WTC11 (cell line): Measurements from ENCODE around the gene ADGRB3. TPM values are rescaled to one million over a fixed set of nuclear protein-coding genes. Genes with fewer than 3 reads are reported as not detected.

Experiments
- ATAC-seq: fragments of 200-7000 bp; cut with Tn5 transposase; 2 replicates; pipeline ENCODE4 v1.10.0; 2021; ENCODE audit warnings: mild to moderate bottlenecking, moderate library complexity
- CTCF ChIA-PET: fragments of 300-600 bp; sonication (Branson Sonifier 250); formaldehyde crosslinking; loops from one replicate; lab custom pipeline; 2021; ENCODE audit warnings: antibody characterized with exemption; lab: Charles Lee
- POLR2A ChIA-PET: fragments of 350-600 bp; sonication (Branson Sonifier 250); formaldehyde crosslinking; loops from one replicate; lab custom pipeline; 2021; ENCODE audit warnings: antibody characterized with exemption; lab: Charles Lee
- DNase-seq: peaks from one replicate; pipeline ENCODE4 v3.0.0; 2021; ENCODE audit warnings: low spot score
- H3K27ac Mint-ChIP-seq: 2 replicates; pipeline ENCODE4 v1.8.0; 2021; ENCODE audit warnings: mixed read lengths
- H3K27me3 Mint-ChIP-seq: 2 replicates; pipeline ENCODE4 v1.8.0; 2021; ENCODE audit warnings: low read depth, mild to moderate bottlenecking, moderate library complexity, mixed read lengths
- H3K36me3 Mint-ChIP-seq: 2 replicates; pipeline ENCODE4 v1.8.0; 2021; ENCODE audit warnings: mixed read lengths
- H3K4me1 Mint-ChIP-seq: 2 replicates; pipeline ENCODE4 v1.8.0; 2022; ENCODE audit warnings: mixed read lengths
- H3K4me3 Mint-ChIP-seq: 2 replicates; pipeline ENCODE4 v1.8.0; 2021; ENCODE audit warnings: mild to moderate bottlenecking, moderate library complexity, mixed read lengths
- H3K9me3 Mint-ChIP-seq: 2 replicates; pipeline ENCODE4 v1.8.0; 2021; ENCODE audit warnings: mixed read lengths
- ATF1 ChIP-seq: sonication (generic); formaldehyde crosslinking; IDR thresholded peaks from 2 replicates; pipeline ENCODE4 v1.8.1; 2023; ENCODE audit warnings: mild to moderate bottlenecking, moderate library complexity, missing genetic modification reagents
- ATF3 ChIP-seq: sonication (generic); formaldehyde crosslinking; conservative IDR thresholded peaks from 2 replicates; pipeline ENCODE4 v1.8.1; 2022; ENCODE audit warnings: mild to moderate bottlenecking, missing genetic modification reagents
- E2F5 ChIP-seq: sonication (generic); formaldehyde crosslinking; IDR thresholded peaks from 2 replicates; pipeline ENCODE4 v1.8.1; 2022; ENCODE audit warnings: mild to moderate bottlenecking, moderate library complexity, missing genetic modification reagents
- GTF2I ChIP-seq: fragments of 250-450 bp; sonication (Bioruptor Pico); conservative IDR thresholded peaks from 2 replicates; pipeline ENCODE4 v1.4.0; 2021; ENCODE audit warnings: mild to moderate bottlenecking
- HMGA2 ChIP-seq: fragments of 250-450 bp; sonication (Bioruptor Pico); IDR thresholded peaks from 2 replicates; pipeline ENCODE4 v1.4.0; 2021; ENCODE audit warnings: mild to moderate bottlenecking, moderate library complexity
- IRF2 ChIP-seq: sonication (generic); formaldehyde crosslinking; IDR thresholded peaks from 2 replicates; pipeline ENCODE4 v1.8.0; 2022; ENCODE audit warnings: low read depth, missing genetic modification reagents, borderline replicate concordance
- JUN ChIP-seq: sonication (generic); formaldehyde crosslinking; IDR thresholded peaks from 2 replicates; pipeline ENCODE4 v1.8.0; 2023; ENCODE audit warnings: mild to moderate bottlenecking, missing genetic modification reagents
- MXD4 ChIP-seq: fragments of 250-450 bp; sonication (Bioruptor Pico); IDR thresholded peaks from 2 replicates; pipeline ENCODE4 v1.8.0; 2021; ENCODE audit warnings: mild to moderate bottlenecking, moderate library complexity, borderline replicate concordance
- OVOL2 ChIP-seq: fragments of 250-450 bp; sonication (Bioruptor Pico); IDR thresholded peaks from 2 replicates; pipeline ENCODE4 v1.9.0; 2021; ENCODE audit warnings: mild to moderate bottlenecking, borderline replicate concordance
- STAT6 ChIP-seq: sonication (generic); formaldehyde crosslinking; conservative IDR thresholded peaks from 2 replicates; pipeline ENCODE4 v1.8.1; 2023; ENCODE audit warnings: mild to moderate bottlenecking, low read depth, missing genetic modification reagents, moderate library complexity
- TCF7 ChIP-seq: sonication (generic); formaldehyde crosslinking; IDR thresholded peaks from 2 replicates; pipeline ENCODE4 v1.8.0; 2022; ENCODE audit warnings: mild to moderate bottlenecking, low read depth, missing genetic modification reagents, moderate library complexity
- TEAD4 ChIP-seq: sonication (generic); formaldehyde crosslinking; IDR thresholded peaks from 2 replicates; pipeline ENCODE4 v1.8.0; 2022; ENCODE audit warnings: mild to moderate bottlenecking, missing genetic modification reagents
- ZBTB21 ChIP-seq: sonication (generic); formaldehyde crosslinking; IDR thresholded peaks from 2 replicates; pipeline ENCODE4 v1.8.1; 2023; ENCODE audit warnings: mild to moderate bottlenecking, missing genetic modification reagents, borderline replicate concordance
- ZNF219 ChIP-seq: sonication (generic); formaldehyde crosslinking; IDR thresholded peaks from 2 replicates; pipeline ENCODE4 v1.8.0; 2023; ENCODE audit warnings: missing genetic modification reagents, mild to moderate bottlenecking, borderline replicate concordance
- ZNF416 ChIP-seq: fragments of 250-450 bp; sonication (Bioruptor Pico); IDR thresholded peaks from 2 replicates; pipeline ENCODE4 v1.9.0; 2021; ENCODE audit warnings: mild to moderate bottlenecking, inconsistent platforms
- ZNF671 ChIP-seq: fragments of 250-450 bp; sonication (Bioruptor Pico); IDR thresholded peaks from 2 replicates; pipeline ENCODE4 v1.8.0; 2021; ENCODE audit warnings: mild to moderate bottlenecking
- total RNA-seq: library from RNA; stranded (reverse); gene quantifications from 3 replicates; pipeline ENCODE4 v1.2.3, GENCODE V29; 2021
- TF ChIP-seq, protein P1 (sequence below): sonication (generic); formaldehyde crosslinking; IDR thresholded peaks from 2 replicates; pipeline ENCODE4 v1.8.1; 2023; ENCODE audit warnings: mild to moderate bottlenecking, missing genetic modification reagents, moderate library complexity
- TF ChIP-seq, protein P2 (sequence below): sonication (generic); formaldehyde crosslinking; IDR thresholded peaks from 2 replicates; pipeline ENCODE4 v1.8.1; 2022; ENCODE audit warnings: low read depth, missing genetic modification reagents, borderline replicate concordance
- TF ChIP-seq, protein P3 (sequence below): sonication (generic); formaldehyde crosslinking; IDR thresholded peaks from 2 replicates; pipeline ENCODE4 v1.8.1; 2023; ENCODE audit warnings: mild to moderate bottlenecking, missing genetic modification reagents, borderline replicate concordance
- TF ChIP-seq, protein P4 (sequence below): sonication (generic); formaldehyde crosslinking; IDR thresholded peaks from 2 replicates; pipeline ENCODE4 v1.8.1; 2022; ENCODE audit warnings: missing genetic modification reagents, borderline replicate concordance

Gene ADGRB3
- total RNA-seq, 1 experiment from 2014 or later = 1.9 TPM

DNA sequence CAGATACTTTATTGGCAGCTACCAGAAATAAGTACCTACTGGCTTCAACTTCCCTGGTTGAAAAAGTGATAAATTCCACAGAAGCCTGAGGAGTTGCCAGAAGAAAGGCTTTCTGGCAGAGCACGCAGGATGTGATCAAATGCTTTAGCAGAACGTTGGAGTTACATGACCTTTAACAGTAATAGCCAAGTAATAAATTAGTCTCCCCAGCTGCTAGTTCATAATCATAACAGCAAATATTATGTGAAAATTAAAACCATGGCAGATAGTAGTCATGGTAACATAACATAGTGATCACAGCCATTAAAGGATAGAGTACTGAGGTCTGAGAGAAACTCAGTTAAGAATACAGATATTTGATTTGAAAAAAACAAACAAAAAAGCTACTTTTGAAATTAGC lies 567.7 kb downstream of the ADGRB3 start:
- H3K4me3 Mint-ChIP-seq = no peak overlapping the region
- DNase-seq = no peak
- H3K4me1 Mint-ChIP-seq = no peaks in the 10 kb centered on the region
- H3K27ac Mint-ChIP-seq = no peak overlapping the region
- ChIA-PET POLR2A (no interaction called here), CTCF (no interaction called here)
- H3K9me3 Mint-ChIP-seq = peaks cover 4% of the 10 kb centered on the region
- no peaks in the 10 kb centered on the region for H3K27me3 Mint-ChIP-seq
- H3K36me3 Mint-ChIP-seq = no peaks in the 10 kb centered on the region
- ATAC-seq = no peak
- TF ChIP-seq, protein P1, sequence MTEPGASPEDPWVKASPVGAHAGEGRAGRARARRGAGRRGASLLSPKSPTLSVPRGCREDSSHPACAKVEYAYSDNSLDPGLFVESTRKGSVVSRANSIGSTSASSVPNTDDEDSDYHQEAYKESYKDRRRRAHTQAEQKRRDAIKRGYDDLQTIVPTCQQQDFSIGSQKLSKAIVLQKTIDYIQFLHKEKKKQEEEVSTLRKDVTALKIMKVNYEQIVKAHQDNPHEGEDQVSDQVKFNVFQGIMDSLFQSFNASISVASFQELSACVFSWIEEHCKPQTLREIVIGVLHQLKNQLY (CRISPR knock-in tag) = no peak
- TF ChIP-seq JUN (CRISPR knock-in tag) (no peak), ZBTB21 (CRISPR knock-in tag) (no peak), IRF2 (CRISPR knock-in tag) (no peak), E2F5 (CRISPR knock-in tag) (no peak), ATF3 (no peak)
- TF ChIP-seq, protein P2, sequence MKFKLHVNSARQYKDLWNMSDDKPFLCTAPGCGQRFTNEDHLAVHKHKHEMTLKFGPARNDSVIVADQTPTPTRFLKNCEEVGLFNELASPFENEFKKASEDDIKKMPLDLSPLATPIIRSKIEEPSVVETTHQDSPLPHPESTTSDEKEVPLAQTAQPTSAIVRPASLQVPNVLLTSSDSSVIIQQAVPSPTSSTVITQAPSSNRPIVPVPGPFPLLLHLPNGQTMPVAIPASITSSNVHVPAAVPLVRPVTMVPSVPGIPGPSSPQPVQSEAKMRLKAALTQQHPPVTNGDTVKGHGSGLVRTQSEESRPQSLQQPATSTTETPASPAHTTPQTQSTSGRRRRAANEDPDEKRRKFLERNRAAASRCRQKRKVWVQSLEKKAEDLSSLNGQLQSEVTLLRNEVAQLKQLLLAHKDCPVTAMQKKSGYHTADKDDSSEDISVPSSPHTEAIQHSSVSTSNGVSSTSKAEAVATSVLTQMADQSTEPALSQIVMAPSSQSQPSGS = no peak

DNA sequence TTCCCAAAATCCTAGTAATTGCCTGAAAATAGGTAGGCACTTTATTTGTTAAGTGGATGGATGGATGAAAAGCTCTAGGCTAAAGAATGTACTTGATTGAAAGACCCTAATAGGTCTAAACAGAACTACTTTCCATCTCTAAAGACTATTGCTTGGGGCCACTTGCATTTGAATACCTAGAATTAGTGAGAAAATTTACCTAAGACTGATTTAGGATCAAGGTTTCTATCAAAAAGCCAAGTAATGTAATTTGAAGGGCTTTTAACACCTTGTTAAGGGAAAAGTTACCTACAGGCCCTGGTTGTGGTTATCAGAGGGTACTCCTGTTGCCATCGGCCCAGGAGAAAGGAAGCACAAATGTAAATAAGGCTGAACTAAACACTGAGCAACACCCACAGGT lies 581.0 kb downstream of the ADGRB3 start:
- peaks cover 77% of the 10 kb centered on the region for H3K4me1 Mint-ChIP-seq
- H3K27me3 Mint-ChIP-seq = peaks cover 3% of the 10 kb centered on the region; the same call in 1 of the 2 replicates
- ATAC-seq (peak; percentile 83), DNase-seq (no peak)
- H3K9me3 Mint-ChIP-seq = no peaks in the 10 kb centered on the region
- POLR2A ChIA-PET = interaction anchor here (1.0 kb wide), 1 partner anchor 17 kb away, joined by 3 read pairs; no protein-coding TSS in a partner anchor
- peak overlapping the region; percentile 40 for H3K4me3 Mint-ChIP-seq
- CTCF ChIA-PET = no interaction called here
- H3K36me3 Mint-ChIP-seq = no peaks in the 10 kb centered on the region
- peak overlapping the region; percentile 99 for H3K27ac Mint-ChIP-seq
- no peak for TF ChIP-seq ZNF671 (CRISPR knock-in tag)
- TF ChIP-seq OVOL2 (CRISPR knock-in tag) = no peak
- TF ChIP-seq ZNF219 (CRISPR knock-in tag) = no peak
- no peak for TF ChIP-seq ATF1 (CRISPR knock-in tag)
- TF ChIP-seq GTF2I (CRISPR knock-in tag) = no peak
- no peak for TF ChIP-seq MXD4 (CRISPR knock-in tag)

DNA sequence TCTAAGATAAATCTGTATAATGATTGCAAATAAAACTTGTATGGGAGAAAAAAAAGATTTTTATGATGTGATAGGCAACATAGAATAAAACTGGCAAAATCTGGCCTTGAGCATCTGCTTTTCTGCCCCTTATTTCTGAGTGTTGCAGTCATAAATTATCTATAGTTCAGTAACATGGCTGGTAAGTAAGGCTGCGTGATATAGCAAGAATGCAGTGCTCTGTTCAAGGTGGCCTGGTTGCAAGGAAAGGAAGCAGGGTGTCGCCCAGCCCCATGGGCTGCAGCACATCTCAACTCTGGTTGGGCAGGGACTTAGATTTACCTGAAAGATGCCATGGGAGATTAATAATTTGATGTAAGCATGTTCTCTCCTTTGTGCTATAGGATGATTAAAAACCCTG lies 582.3 kb downstream of the ADGRB3 start:
- peaks cover 3% of the 10 kb centered on the region; the same call in 1 of the 2 replicates for H3K27me3 Mint-ChIP-seq
- ChIA-PET POLR2A (no interaction called here), CTCF (no interaction called here)
- no peak overlapping the region for H3K4me3 Mint-ChIP-seq
- no peaks in the 10 kb centered on the region for H3K9me3 Mint-ChIP-seq
- TF ChIP-seq STAT6 (no peak), TEAD4 (CRISPR knock-in tag) (no peak), TCF7 (CRISPR knock-in tag) (no peak), HMGA2 (CRISPR knock-in tag) (no peak), ZNF416 (CRISPR knock-in tag) (no peak)
- TF ChIP-seq, protein P3, sequence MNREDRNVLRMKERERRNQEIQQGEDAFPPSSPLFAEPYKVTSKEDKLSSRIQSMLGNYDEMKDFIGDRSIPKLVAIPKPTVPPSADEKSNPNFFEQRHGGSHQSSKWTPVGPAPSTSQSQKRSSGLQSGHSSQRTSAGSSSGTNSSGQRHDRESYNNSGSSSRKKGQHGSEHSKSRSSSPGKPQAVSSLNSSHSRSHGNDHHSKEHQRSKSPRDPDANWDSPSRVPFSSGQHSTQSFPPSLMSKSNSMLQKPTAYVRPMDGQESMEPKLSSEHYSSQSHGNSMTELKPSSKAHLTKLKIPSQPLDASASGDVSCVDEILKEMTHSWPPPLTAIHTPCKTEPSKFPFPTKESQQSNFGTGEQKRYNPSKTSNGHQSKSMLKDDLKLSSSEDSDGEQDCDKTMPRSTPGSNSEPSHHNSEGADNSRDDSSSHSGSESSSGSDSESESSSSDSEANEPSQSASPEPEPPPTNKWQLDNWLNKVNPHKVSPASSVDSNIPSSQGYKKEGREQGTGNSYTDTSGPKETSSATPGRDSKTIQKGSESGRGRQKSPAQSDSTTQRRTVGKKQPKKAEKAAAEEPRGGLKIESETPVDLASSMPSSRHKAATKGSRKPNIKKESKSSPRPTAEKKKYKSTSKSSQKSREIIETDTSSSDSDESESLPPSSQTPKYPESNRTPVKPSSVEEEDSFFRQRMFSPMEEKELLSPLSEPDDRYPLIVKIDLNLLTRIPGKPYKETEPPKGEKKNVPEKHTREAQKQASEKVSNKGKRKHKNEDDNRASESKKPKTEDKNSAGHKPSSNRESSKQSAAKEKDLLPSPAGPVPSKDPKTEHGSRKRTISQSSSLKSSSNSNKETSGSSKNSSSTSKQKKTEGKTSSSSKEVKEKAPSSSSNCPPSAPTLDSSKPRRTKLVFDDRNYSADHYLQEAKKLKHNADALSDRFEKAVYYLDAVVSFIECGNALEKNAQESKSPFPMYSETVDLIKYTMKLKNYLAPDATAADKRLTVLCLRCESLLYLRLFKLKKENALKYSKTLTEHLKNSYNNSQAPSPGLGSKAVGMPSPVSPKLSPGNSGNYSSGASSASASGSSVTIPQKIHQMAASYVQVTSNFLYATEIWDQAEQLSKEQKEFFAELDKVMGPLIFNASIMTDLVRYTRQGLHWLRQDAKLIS = no peak
- TF ChIP-seq, protein P4, sequence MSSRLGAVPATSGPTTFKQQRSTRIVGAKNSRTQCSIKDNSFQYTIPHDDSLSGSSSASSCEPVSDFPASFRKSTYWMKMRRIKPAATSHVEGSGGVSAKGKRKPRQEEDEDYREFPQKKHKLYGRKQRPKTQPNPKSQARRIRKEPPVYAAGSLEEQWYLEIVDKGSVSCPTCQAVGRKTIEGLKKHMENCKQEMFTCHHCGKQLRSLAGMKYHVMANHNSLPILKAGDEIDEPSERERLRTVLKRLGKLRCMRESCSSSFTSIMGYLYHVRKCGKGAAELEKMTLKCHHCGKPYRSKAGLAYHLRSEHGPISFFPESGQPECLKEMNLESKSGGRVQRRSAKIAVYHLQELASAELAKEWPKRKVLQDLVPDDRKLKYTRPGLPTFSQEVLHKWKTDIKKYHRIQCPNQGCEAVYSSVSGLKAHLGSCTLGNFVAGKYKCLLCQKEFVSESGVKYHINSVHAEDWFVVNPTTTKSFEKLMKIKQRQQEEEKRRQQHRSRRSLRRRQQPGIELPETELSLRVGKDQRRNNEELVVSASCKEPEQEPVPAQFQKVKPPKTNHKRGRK (CRISPR knock-in tag) = no peak
- H3K27ac Mint-ChIP-seq = no peak overlapping the region
- H3K4me1 Mint-ChIP-seq = peaks cover 83% of the 10 kb centered on the region
- ATAC-seq = no peak; the same call in 1 of the 2 replicates
- DNase-seq = no peak
- no peaks in the 10 kb centered on the region for H3K36me3 Mint-ChIP-seq
